ENCODE data around the gene PXYLP1. TPM values are rescaled to one million over a fixed set of nuclear protein-coding genes. Genes with fewer than 3 reads are reported as not detected.

Gene PXYLP1
- total and polyA plus RNA-seq, 4 donors = 3.8 to 29.6 (median 12.5) TPM

- Histone ChIP-seq H3K36me3 (ENCODE audit: control insufficient read depth in 1 of 2, insufficient read depth in 2 of 2, low read length in 1 of 2) (no peaks in the 10 kb centered on the region), H3K27me3 (ENCODE audit: control insufficient read depth in 1 of 2, insufficient read depth in 2 of 2, low read length in 1 of 2) (no peaks in the 10 kb centered on the region), H3K9me3 (ENCODE audit: control insufficient read depth, low read length) (no peaks in the 10 kb centered on the region), H3K4me1 (ENCODE audit: control insufficient read depth in 1 of 2, insufficient read depth in 2 of 2, low read length in 2 of 2) (no peaks in the 10 kb centered on the region), H3K4me3 (ENCODE audit: low read length in 2 of 2) (no peak overlapping the region), H3K27ac (ENCODE audit: low read depth in 1 of 2, low read length in 2 of 2) (no peak overlapping the region)
- no peak for DNase-seq
- WGBS, 2 donors = 91 to 93% methylated on average over 9 of the region's 9 CpGs
- intact Hi-C loops (cut with DNase I) = loop anchor here (5.0 to 10.0 kb wide), 3 partner anchors 74 to 224 kb away; no protein-coding TSS in a partner anchor
- ATAC-seq (ENCODE audit: low FRiP score) = no peak
Observed at GRCh38 chr3:141233457-141234161, 2.0 kb downstream of the PXYLP1 start.

GRCh38 chr3:141234283-141234682 lies 2.7 kb downstream of the PXYLP1 start:
- Histone ChIP-seq H3K4me1 (ENCODE audit: control insufficient read depth in 1 of 2, insufficient read depth in 2 of 2, low read length in 2 of 2) (no peaks in the 10 kb centered on the region), H3K9me3 (ENCODE audit: control insufficient read depth, low read length) (no peaks in the 10 kb centered on the region), H3K27ac (ENCODE audit: low read depth in 1 of 2, low read length in 2 of 2) (no peak overlapping the region), H3K36me3 (ENCODE audit: control insufficient read depth in 1 of 2, insufficient read depth in 2 of 2, low read length in 1 of 2) (no peaks in the 10 kb centered on the region), H3K4me3 (ENCODE audit: low read length in 2 of 2) (no peak overlapping the region), H3K27me3 (ENCODE audit: control insufficient read depth in 1 of 2, insufficient read depth in 2 of 2, low read length in 1 of 2) (no peaks in the 10 kb centered on the region)
- WGBS, 2 donors = 75 to 79% methylated on average over 3 of the region's 3 CpGs
- intact Hi-C loops (cut with DNase I) = loop anchor here (5.0 to 10.0 kb wide), 3 partner anchors 73 to 223 kb away; no protein-coding TSS in a partner anchor
- DNase-seq = no peak
- ATAC-seq (ENCODE audit: low FRiP score) = no peak

DNA sequence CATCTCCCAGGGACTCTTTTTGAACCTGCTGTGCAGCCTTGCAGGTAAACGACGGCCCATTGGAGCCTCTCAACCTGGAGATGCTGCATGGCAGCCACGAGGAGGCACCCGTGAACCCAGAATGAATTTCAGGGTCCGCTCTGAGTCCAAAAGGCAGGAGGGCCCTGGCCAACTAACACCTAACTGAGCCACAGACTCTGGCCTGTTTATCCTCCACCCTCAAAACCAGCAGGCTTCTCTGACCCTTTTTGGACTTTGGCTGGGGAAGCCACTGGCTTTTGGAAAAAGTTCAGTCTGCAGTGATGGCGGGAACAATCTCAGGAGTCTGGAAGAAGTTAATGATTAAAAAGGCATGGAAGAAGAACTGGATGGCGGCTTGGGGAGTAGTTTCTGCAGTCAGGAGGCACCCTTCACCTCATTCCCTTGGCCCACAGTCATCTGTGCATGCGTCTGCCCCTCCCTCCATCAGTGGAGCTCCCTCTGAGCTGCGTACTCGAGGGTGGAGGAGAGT lies 4.1 kb downstream of the PXYLP1 start:
- H3K36me3 ChIP-seq (ENCODE audit: control insufficient read depth in 1 of 2, insufficient read depth in 2 of 2, low read length in 1 of 2) = no peaks in the 10 kb centered on the region
- 77 to 80% methylated on average over 10 of the region's 10 CpGs for WGBS, 2 donors
- no peaks in the 10 kb centered on the region for H3K9me3 ChIP-seq (ENCODE audit: control insufficient read depth, low read length)
- no peak overlapping the region for H3K27ac ChIP-seq (ENCODE audit: low read depth in 1 of 2, low read length in 2 of 2)
- no peak for ATAC-seq (ENCODE audit: low FRiP score)
- no peak overlapping the region for H3K4me3 ChIP-seq (ENCODE audit: low read length in 2 of 2)
- peaks cover 2 to 7% of the 10 kb centered on the region in 2 donors for H3K4me1 ChIP-seq (ENCODE audit: control insufficient read depth in 1 of 2, insufficient read depth in 2 of 2, low read length in 2 of 2)
- intact Hi-C loops (cut with DNase I) = loop anchor here in 1 of 2 donors (10.0 kb wide), 1 partner anchor 219 kb away; no protein-coding TSS in a partner anchor
- DNase-seq = no peak
- H3K27me3 ChIP-seq (ENCODE audit: control insufficient read depth in 1 of 2, insufficient read depth in 2 of 2, low read length in 1 of 2) = no peaks in the 10 kb centered on the region

- Histone ChIP-seq H3K36me3 (ENCODE audit: control insufficient read depth in 1 of 2, insufficient read depth in 2 of 2, low read length in 1 of 2) (no peaks in the 10 kb centered on the region), H3K4me3 (ENCODE audit: low read length in 2 of 2) (no peak overlapping the region), H3K27me3 (ENCODE audit: control insufficient read depth in 1 of 2, insufficient read depth in 2 of 2, low read length in 1 of 2) (no peaks in the 10 kb centered on the region), H3K9me3 (ENCODE audit: control insufficient read depth, low read length) (no peaks in the 10 kb centered on the region), H3K27ac (ENCODE audit: low read depth in 1 of 2, low read length in 2 of 2) (no peak overlapping the region), H3K4me1 (ENCODE audit: control insufficient read depth in 1 of 2, insufficient read depth in 2 of 2, low read length in 2 of 2) (peaks cover 5 to 11% of the 10 kb centered on the region in 2 donors)
- DNase-seq = no peak
- 55 to 71% methylated on average over 1 of the region's 1 CpG for WGBS, 2 donors
- intact Hi-C loops (cut with DNase I) = loop anchor here in 1 of 2 donors (10.0 kb wide), 1 partner anchor 218 kb away; no protein-coding TSS in a partner anchor
- ATAC-seq (ENCODE audit: low FRiP score) = no peak
Observed at GRCh38 chr3:141236361-141236760, 4.7 kb downstream of the PXYLP1 start.

DNA sequence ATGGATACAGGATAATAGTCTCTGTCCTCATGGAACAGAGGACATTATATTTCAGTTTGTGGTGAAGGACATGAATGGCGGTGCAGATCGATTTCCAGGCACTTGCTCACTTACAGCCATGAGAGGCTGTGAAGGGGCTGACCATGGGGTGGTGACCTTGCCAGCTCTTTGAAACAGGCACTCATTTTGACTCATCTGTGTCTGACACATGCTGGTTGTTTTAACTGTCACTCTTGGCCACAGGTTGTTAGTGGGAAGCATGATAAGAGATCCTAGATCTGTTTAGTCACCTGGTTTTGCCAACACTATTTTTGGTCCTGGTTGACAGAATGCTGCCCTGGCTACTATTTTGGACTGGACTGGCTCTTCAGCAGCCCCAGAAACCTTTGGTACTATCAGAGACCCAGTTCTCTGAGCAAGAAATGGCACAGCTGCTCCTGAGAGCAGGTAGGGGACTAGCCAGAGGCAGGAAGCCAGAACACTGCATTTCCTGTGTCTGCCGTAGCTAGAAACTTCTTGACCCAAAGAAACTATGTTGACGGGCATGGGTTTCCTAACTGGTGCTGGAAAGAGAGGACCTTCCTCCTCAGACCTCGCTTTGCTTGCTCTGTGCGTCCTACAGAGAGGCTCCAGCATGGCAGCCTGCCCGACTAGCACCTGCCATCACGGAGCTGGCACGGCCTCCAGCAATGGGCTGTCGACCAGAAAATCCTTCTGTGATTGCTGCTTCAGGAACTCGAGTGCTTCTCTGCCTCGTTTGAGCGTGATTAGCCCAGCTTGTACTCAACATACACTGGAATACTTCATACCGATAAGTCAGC lies 6.3 kb downstream of the PXYLP1 start:
- peak overlapping the region; percentile 55 to 79 for H3K27ac ChIP-seq (ENCODE audit: low read depth in 1 of 2, low read length in 2 of 2)
- H3K27me3 ChIP-seq (ENCODE audit: control insufficient read depth in 1 of 2, insufficient read depth in 2 of 2, low read length in 1 of 2) = no peaks in the 10 kb centered on the region
- peaks cover 7 to 14% of the 10 kb centered on the region in 2 donors for H3K4me1 ChIP-seq (ENCODE audit: control insufficient read depth in 1 of 2, insufficient read depth in 2 of 2, low read length in 2 of 2)
- no peak for ATAC-seq (ENCODE audit: low FRiP score)
- WGBS, 2 donors = 18 to 29% methylated on average over 14 of the region's 14 CpGs
- no peak overlapping the region for H3K4me3 ChIP-seq (ENCODE audit: low read length in 2 of 2)
- intact Hi-C loops (cut with DNase I) = loop anchor here in 1 of 2 donors (10.0 kb wide), 1 partner anchor 217 kb away; no protein-coding TSS in a partner anchor
- no peaks in the 10 kb centered on the region for H3K36me3 ChIP-seq (ENCODE audit: control insufficient read depth in 1 of 2, insufficient read depth in 2 of 2, low read length in 1 of 2)
- DNase-seq = no peak
- no peaks in the 10 kb centered on the region for H3K9me3 ChIP-seq (ENCODE audit: control insufficient read depth, low read length)

GRCh38 chr3:141239511-141240281 lies 8.1 kb downstream of the PXYLP1 start:
- Histone ChIP-seq H3K4me1 (ENCODE audit: control insufficient read depth in 1 of 2, insufficient read depth in 2 of 2, low read length in 2 of 2) (peaks cover 7 to 17% of the 10 kb centered on the region in 2 donors), H3K9me3 (ENCODE audit: control insufficient read depth, low read length) (no peaks in the 10 kb centered on the region), H3K27ac (ENCODE audit: low read depth in 1 of 2, low read length in 2 of 2) (no peak overlapping the region), H3K27me3 (ENCODE audit: control insufficient read depth in 1 of 2, insufficient read depth in 2 of 2, low read length in 1 of 2) (no peaks in the 10 kb centered on the region), H3K36me3 (ENCODE audit: control insufficient read depth in 1 of 2, insufficient read depth in 2 of 2, low read length in 1 of 2) (no peaks in the 10 kb centered on the region), H3K4me3 (ENCODE audit: low read length in 2 of 2) (no peak overlapping the region)
- 33 to 48% methylated on average over 5 of the region's 5 CpGs for WGBS, 2 donors
- DNase-seq = no peak
- ATAC-seq (ENCODE audit: low FRiP score) = no peak
- intact Hi-C loops (cut with DNase I) = loop anchor here (5.0 to 10.0 kb wide), 2 partner anchors 215 to 473 kb away; no protein-coding TSS in a partner anchor

DNA sequence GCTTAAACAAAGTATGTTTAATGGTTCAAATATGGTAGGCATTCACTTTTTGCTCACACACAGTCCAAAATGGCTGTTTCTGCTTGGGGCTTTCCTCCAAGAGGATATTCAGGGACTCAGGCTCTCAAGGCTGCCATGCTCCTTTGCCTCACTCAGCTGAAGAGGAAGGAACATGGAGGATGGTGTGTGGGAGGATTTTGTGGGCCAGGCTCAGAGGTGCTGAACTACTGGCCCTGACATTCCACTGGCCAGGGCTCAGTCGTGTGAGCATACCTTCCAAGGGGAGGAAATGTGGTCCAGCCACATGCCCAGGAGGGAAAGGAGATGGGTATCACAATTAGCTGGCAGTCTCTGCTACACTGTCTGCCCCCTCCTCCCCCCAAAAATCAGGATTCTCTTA lies 8.7 kb downstream of the PXYLP1 start:
- no peaks in the 10 kb centered on the region for H3K9me3 ChIP-seq (ENCODE audit: control insufficient read depth, low read length)
- H3K36me3 ChIP-seq (ENCODE audit: control insufficient read depth in 1 of 2, insufficient read depth in 2 of 2, low read length in 1 of 2) = no peaks in the 10 kb centered on the region
- H3K4me1 ChIP-seq (ENCODE audit: control insufficient read depth in 1 of 2, insufficient read depth in 2 of 2, low read length in 2 of 2) = peaks cover 7 to 17% of the 10 kb centered on the region in 2 donors
- no peaks in the 10 kb centered on the region for H3K27me3 ChIP-seq (ENCODE audit: control insufficient read depth in 1 of 2, insufficient read depth in 2 of 2, low read length in 1 of 2)
- intact Hi-C loops (cut with DNase I) = loop anchor here in 1 of 2 donors (5.0 kb wide), 1 partner anchor 472 kb away; no protein-coding TSS in a partner anchor
- ATAC-seq (ENCODE audit: low FRiP score) (no peak), DNase-seq (no peak)
- WGBS, 2 donors = 56 to 90% methylated on average over 1 of the region's 1 CpG
- H3K27ac ChIP-seq (ENCODE audit: low read depth in 1 of 2, low read length in 2 of 2) = no peak overlapping the region
- no peak overlapping the region for H3K4me3 ChIP-seq (ENCODE audit: low read length in 2 of 2)
